Measurements from ENCODE around the gene LRG1. TPM values are rescaled to one million over a fixed set of nuclear protein-coding genes. Genes with fewer than 3 reads are reported as not detected.

Gene LRG1
- total and polyA plus RNA-seq, 9 of the 15 experiments (the other 6 are each of a cell fraction or from before 2014, with no cell fraction given), result 1.5 to 11.9 (median 8.7) TPM

DNA sequence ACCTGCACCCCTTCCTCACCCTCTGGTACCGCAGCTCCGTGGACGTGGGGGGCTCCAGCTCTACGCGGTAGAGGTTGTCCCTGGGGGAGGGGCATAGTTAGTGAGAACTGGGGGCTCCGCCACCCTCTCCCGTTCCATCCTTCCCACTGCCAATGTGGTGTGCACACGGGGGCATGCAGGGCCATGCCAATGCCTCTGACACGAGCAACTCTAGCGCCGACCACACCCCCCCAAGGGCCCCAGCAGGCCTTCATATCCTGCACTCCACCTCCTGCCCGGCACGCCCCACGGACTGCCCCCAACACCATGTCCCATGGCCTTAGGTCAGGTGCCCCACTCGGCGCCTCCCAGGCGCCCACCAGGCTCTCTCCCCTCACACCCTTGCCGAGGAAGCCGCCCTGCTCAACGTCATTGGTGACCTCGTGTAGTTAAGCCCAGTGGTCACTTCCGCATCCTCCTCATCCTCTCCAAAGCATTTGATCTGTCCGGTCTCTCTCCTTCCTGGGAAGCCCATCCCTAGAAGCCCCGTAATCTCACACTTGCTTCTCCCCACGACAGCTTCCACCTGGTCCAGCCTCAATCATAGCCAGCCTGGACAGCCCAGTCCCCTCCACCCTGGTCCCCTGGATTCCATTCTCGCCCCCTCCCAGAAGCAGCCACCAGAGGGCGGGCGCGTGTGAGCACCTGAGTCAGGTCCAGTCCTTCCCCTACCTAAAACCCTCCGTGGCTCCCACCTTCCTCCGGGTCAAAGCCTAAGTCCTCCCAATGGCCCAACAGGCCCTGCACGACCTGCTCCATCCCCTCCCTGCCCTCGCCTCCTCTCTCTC is 17.5 kb upstream of the LRG1 start (continued):
- TF ChIP-seq, protein P1, sequence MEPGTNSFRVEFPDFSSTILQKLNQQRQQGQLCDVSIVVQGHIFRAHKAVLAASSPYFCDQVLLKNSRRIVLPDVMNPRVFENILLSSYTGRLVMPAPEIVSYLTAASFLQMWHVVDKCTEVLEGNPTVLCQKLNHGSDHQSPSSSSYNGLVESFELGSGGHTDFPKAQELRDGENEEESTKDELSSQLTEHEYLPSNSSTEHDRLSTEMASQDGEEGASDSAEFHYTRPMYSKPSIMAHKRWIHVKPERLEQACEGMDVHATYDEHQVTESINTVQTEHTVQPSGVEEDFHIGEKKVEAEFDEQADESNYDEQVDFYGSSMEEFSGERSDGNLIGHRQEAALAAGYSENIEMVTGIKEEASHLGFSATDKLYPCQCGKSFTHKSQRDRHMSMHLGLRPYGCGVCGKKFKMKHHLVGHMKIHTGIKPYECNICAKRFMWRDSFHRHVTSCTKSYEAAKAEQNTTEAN (CRISPR knock-in tag; IDR thresholded peaks at IDR 0.05), result no peak
- no peak for TF ChIP-seq ZNF316 (IDR thresholded peaks at IDR 0.05)
- TF ChIP-seq PHF8 (IDR thresholded peaks at IDR 0.05; ENCODE audit: borderline replicate concordance, low read length), result no peak
- TF ChIP-seq ZFP36 (IDR thresholded peaks at IDR 0.05; ENCODE audit: low read depth, low read length, partially characterized antibody), result peak; percentile 94
- TF ChIP-seq GATAD2B (IDR thresholded peaks at IDR 0.05; ENCODE audit: borderline replicate concordance), result no peak
- peak; percentile 40; the same call in 1 of the 2 replicates for TF ChIP-seq ARID1B (IDR thresholded peaks at IDR 0.05)
- no peak for TF ChIP-seq NCOA2 (IDR thresholded peaks at IDR 0.05; ENCODE audit: partially characterized antibody in 2 of 2)
- peak; percentile 51 for TF ChIP-seq ELF1 (tag; IDR thresholded peaks at IDR 0.05)
- TF ChIP-seq CHD7 (IDR thresholded peaks at IDR 0.05; ENCODE audit: low read depth, low read length), result no peak
- no peak for TF ChIP-seq ETV5 (CRISPR knock-in tag; IDR thresholded peaks at IDR 0.05; ENCODE audit: low read depth)
- TF ChIP-seq NCOR1 (IDR thresholded peaks at IDR 0.05), result no peak
- TF ChIP-seq CHD4 (IDR thresholded peaks at IDR 0.05; ENCODE audit: insufficient read depth, insufficient replicate concordance, low read depth, low read length, poor library complexity, severe bottlenecking), result peak; percentile 76
- TF ChIP-seq, protein P2, sequence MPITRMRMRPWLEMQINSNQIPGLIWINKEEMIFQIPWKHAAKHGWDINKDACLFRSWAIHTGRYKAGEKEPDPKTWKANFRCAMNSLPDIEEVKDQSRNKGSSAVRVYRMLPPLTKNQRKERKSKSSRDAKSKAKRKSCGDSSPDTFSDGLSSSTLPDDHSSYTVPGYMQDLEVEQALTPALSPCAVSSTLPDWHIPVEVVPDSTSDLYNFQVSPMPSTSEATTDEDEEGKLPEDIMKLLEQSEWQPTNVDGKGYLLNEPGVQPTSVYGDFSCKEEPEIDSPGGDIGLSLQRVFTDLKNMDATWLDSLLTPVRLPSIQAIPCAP (CRISPR knock-in tag; IDR thresholded peaks at IDR 0.05; ENCODE audit: borderline replicate concordance), result no peak
